Fibroblast of lung (primary cell): Measurements from ENCODE around the gene ATRN. TPM values are rescaled to one million over a fixed set of nuclear protein-coding genes. Genes with fewer than 3 reads are reported as not detected.

Experiments used
- DNase-seq, 2 donors: peaks; one replicate each; pipeline versions ENCODE4 v3.0.0 to v3.0.0-alpha.2; 2010; ENCODE audit warnings: low read depth in 2 of 2
- H2AFZ ChIP-seq: 2 replicates; pipeline ENCODE4 v1.5.1; 2012; ENCODE audit warnings: low read length, control low read depth, inconsistent platforms
- H3K27ac ChIP-seq: 2 replicates; pipeline ENCODE4 v1.5.1; 2011; ENCODE audit warnings: low read length, control low read depth; ENCODE audit not compliant: insufficient read depth
- H3K27me3 ChIP-seq: 2 replicates; pipeline ENCODE4 v1.5.1; 2011; ENCODE audit warnings: mild to moderate bottlenecking, low read length; ENCODE audit not compliant: control insufficient read depth, insufficient read depth
- H3K36me3 ChIP-seq: 2 replicates; pipeline ENCODE4 v1.5.1; 2011; ENCODE audit warnings: low read length; ENCODE audit not compliant: control insufficient read depth, insufficient read depth
- H3K4me1 ChIP-seq: 2 replicates; pipeline ENCODE4 v1.5.1; 2011; ENCODE audit warnings: low read length; ENCODE audit not compliant: control insufficient read depth, insufficient read depth; ENCODE audit errors: extremely low read depth
- H3K4me2 ChIP-seq: 2 replicates; pipeline ENCODE4 v1.5.1; 2011; ENCODE audit warnings: low read length, control low read depth; ENCODE audit not compliant: insufficient read depth; ENCODE audit errors: extremely low read depth
- H3K4me3 ChIP-seq, 4 experiments: fragments of 200-600 bp in 1 of 4; sonication (generic) in 1 of 4; replicated peaks in 1 of 4; 2 replicates each; pipeline ENCODE4 v1.5.1; 2011 to 2016; ENCODE audit warnings: low read length in 4 of 4, low read depth in 3 of 4, mild to moderate bottlenecking in 3 of 4, control low read depth in 2 of 4, inconsistent platforms in 1 of 4, mixed read lengths in 1 of 4; ENCODE audit not compliant: insufficient read depth in 1 of 4; ENCODE audit errors: control extremely low read depth in 1 of 4
- H3K79me2 ChIP-seq: 2 replicates; pipeline ENCODE4 v1.5.1; 2012; ENCODE audit warnings: mild to moderate bottlenecking, low read length, inconsistent platforms; ENCODE audit not compliant: control insufficient read depth, insufficient read depth
- H3K9ac ChIP-seq: 2 replicates; pipeline ENCODE4 v1.5.1; 2011; ENCODE audit warnings: mild to moderate bottlenecking, low read length, control low read depth; ENCODE audit not compliant: insufficient read depth
- H3K9me3 ChIP-seq: 2 replicates; pipeline ENCODE4 v1.5.1; 2012; ENCODE audit warnings: low read depth, low read length; ENCODE audit not compliant: control insufficient read depth, insufficient read depth
- H4K20me1 ChIP-seq: 2 replicates; pipeline ENCODE4 v1.5.1; 2011; ENCODE audit warnings: low read length; ENCODE audit not compliant: control insufficient read depth, insufficient read depth; ENCODE audit errors: extremely low read depth
- EZH2 ChIP-seq: IDR thresholded peaks from 2 replicates; pipeline ENCODE4 v1.5.1; 2012; ENCODE audit warnings: low read length, control low read depth, mild to moderate bottlenecking; ENCODE audit errors: missing control alignments
- polyA plus RNA-seq, 2 donors: library from polyadenylated mRNA; depleted of rRNA in 1 of 2; stranded (reverse) in 1 of 2; unstranded in 1 of 2; fragments of >200 nt; gene quantifications; 2 replicates each; pipeline ENCODE4 v1.2.1, GENCODE V29; 2011 to 2012; ENCODE audit warnings: missing spikeins in 1 of 2
- total RNA-seq: library from RNA; depleted of rRNA; stranded (reverse); fragments of >200 nt; gene quantifications from 2 replicates; pipeline ENCODE4 v1.2.1, GENCODE V29; 2014
- TF ChIP-seq, protein P1 (sequence below), 2 donors: IDR thresholded peaks in 1 of 2; conservative IDR thresholded peaks in 1 of 2; 1 replicate in 1 of 2; 2 replicates in 1 of 2; pipeline ENCODE4 v1.5.1; 2011 to 2012; ENCODE audit warnings: low read length in 2 of 2, control low read depth in 1 of 2, inconsistent platforms in 1 of 2, low read depth in 1 of 2, mild to moderate bottlenecking in 1 of 2

Gene ATRN
- total and polyA plus RNA-seq, 2 donors (not counting 1 experiment from before 2014, with no cell fraction given), result 30.6 to 48.8 TPM

DNA sequence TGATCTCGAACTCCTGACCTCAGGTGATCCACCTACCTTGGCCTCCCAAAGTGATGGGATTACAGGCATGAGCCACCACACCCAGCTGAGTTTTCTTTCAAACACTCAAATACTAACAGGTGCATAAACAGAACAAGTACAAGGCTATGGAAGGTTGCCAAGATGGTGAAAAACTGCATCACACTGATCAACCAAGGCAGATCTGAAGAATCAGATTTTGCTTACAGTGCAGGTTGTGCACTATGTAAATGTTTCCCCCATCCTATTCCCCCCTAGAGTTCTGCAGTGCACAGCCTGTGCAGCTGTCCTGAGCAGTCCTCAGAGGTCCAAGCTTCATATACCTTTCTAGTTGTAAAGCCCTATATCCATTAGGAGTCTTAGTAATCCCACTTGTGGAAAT lies 119.3 kb downstream of the ATRN start:
- Histone ChIP-seq H3K36me3 (peaks cover 9% of the 10 kb centered on the region), H3K27ac (no peak overlapping the region), H3K4me3 (no peak overlapping the region), H2AFZ (no peak overlapping the region), H3K79me2 (no peaks in the 10 kb centered on the region), H3K4me1 (no peaks in the 10 kb centered on the region), H3K4me2 (no peak overlapping the region), H4K20me1 (no peaks in the 10 kb centered on the region), H3K27me3 (no peaks in the 10 kb centered on the region), H3K9ac (no peak overlapping the region), H3K9me3 (no peaks in the 10 kb centered on the region)
- TF ChIP-seq EZH2, result no peak
- TF ChIP-seq, protein P1, sequence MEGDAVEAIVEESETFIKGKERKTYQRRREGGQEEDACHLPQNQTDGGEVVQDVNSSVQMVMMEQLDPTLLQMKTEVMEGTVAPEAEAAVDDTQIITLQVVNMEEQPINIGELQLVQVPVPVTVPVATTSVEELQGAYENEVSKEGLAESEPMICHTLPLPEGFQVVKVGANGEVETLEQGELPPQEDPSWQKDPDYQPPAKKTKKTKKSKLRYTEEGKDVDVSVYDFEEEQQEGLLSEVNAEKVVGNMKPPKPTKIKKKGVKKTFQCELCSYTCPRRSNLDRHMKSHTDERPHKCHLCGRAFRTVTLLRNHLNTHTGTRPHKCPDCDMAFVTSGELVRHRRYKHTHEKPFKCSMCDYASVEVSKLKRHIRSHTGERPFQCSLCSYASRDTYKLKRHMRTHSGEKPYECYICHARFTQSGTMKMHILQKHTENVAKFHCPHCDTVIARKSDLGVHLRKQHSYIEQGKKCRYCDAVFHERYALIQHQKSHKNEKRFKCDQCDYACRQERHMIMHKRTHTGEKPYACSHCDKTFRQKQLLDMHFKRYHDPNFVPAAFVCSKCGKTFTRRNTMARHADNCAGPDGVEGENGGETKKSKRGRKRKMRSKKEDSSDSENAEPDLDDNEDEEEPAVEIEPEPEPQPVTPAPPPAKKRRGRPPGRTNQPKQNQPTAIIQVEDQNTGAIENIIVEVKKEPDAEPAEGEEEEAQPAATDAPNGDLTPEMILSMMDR (conservative IDR thresholded peaks at IDR 0.05 in 1 of 2, IDR thresholded peaks at IDR 0.05 in 1 of 2; ENCODE audit: low read depth in 1 of 2, low read length in 2 of 2), result no peak
- no peak for DNase-seq

DNA sequence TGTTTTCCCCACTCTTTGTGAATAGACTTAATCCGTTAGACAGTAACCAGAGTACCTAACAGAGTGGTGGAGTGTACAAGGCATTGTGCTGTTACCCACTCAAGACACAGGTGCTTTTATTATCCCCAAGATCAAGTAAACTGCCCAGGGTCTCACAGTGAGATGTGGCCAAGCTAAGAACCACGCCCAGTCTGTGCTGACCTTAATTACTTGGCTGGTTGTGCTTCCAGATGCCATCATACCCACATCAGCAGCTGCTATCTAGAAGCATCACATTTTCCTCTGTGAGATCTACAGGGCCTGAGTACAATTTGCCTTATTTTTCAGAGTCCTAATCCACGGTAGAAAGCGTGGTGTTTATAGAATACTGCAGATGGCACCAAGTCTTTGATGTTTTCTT lies 122.1 kb downstream of the ATRN start:
- no peaks in the 10 kb centered on the region for H3K9me3 ChIP-seq
- no peak overlapping the region for H3K9ac ChIP-seq
- H3K27ac ChIP-seq, result no peak overlapping the region
- no peaks in the 10 kb centered on the region for H3K79me2 ChIP-seq
- H3K27me3 ChIP-seq, result no peaks in the 10 kb centered on the region
- no peak overlapping the region for H3K4me3 ChIP-seq
- H3K4me1 ChIP-seq, result no peaks in the 10 kb centered on the region
- DNase-seq, result no peak
- no peak for TF ChIP-seq EZH2
- TF ChIP-seq, protein P1 (conservative IDR thresholded peaks at IDR 0.05 in 1 of 2, IDR thresholded peaks at IDR 0.05 in 1 of 2; ENCODE audit: low read depth in 1 of 2, low read length in 2 of 2), result no peak
- no peak overlapping the region for H3K4me2 ChIP-seq
- peaks cover 9% of the 10 kb centered on the region for H3K36me3 ChIP-seq
- no peaks in the 10 kb centered on the region for H4K20me1 ChIP-seq
- H2AFZ ChIP-seq, result no peak overlapping the region

DNA sequence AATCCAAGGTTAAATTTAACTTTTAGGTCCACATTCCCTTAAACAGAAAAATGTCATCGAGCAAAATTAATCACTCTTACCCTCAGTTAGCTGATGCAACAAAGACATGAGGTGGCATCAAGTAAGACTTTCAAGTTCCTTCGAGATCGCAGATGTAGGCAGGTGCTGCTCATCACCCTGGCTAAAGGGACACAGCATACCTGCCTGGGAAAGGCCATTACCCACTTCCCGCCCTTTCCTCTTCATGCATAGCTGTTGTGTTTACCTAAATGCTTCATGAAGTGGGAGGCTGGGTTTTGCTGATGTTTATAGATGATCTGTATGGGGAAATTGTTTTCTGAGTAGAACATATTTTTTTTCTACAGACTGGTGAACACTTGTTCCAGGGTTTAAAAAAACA lies 124.7 kb downstream of the ATRN start:
- Histone ChIP-seq H3K4me2 (no peak overlapping the region), H3K27ac (no peak overlapping the region), H2AFZ (no peak overlapping the region), H3K79me2 (no peaks in the 10 kb centered on the region), H3K27me3 (no peaks in the 10 kb centered on the region), H3K4me1 (no peaks in the 10 kb centered on the region), H3K9ac (no peak overlapping the region), H4K20me1 (no peaks in the 10 kb centered on the region), H3K4me3 (no peak overlapping the region), H3K9me3 (no peaks in the 10 kb centered on the region), H3K36me3 (peaks cover 9% of the 10 kb centered on the region)
- no peak for DNase-seq
- no peak for TF ChIP-seq EZH2
- TF ChIP-seq, protein P1 (conservative IDR thresholded peaks at IDR 0.05 in 1 of 2, IDR thresholded peaks at IDR 0.05 in 1 of 2; ENCODE audit: low read depth in 1 of 2, low read length in 2 of 2), result no peak
